ENCODE data around the gene CYP51A1.
"Not testable (repeated sequence)": the region's sequence is repeated elsewhere in the genome, so short reads cannot be mapped to it uniquely, and the experiment has no call there.

Gene CYP51A1

DNA sequence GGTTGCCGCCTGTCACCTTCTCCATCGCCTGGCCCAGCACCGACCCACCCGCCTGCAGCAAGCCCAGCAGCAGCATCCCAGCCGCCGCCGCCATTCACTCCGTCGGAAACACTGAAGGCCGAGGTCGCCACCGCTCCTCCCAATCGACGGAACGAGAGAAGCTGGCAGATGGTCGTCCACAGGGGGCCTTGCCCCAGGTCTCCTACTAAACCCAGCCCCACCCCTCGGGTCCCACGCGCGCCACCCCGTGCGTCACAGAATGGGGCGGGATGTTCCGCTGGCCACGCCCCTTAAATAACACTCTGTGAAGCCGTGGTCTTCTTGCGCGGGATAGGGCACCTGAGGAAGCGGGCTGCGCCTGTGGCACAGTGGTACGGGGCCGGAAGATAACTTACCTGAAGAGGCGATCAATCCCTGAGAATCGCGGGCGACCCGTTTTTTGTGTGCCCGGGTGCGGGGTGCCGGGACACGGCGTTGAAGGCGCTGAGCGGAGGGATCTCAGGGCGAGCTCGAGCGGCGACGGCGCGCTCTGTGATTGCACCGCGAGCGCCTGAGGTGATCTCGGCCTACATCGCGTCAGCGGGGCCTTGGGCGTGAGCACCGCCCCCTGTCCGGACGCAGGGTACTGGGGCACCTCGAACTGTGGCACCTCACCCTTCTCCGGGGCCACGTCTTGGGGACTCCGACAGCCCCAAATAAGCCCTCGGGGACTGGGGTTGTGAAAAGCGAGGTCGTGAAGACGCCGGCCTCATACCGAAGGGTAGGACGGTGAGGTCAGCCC, at the start of gene CYP51A1:
TSS of gene CYP51A1 (minus strand) at position 207 of the 781 bp plus-strand sequence. CDS start at position 94, 113 bp downstream.
- DNase-seq (ENCODE audit: low read depth in 2 of 2): peak; percentile 82 to 83

DNA sequence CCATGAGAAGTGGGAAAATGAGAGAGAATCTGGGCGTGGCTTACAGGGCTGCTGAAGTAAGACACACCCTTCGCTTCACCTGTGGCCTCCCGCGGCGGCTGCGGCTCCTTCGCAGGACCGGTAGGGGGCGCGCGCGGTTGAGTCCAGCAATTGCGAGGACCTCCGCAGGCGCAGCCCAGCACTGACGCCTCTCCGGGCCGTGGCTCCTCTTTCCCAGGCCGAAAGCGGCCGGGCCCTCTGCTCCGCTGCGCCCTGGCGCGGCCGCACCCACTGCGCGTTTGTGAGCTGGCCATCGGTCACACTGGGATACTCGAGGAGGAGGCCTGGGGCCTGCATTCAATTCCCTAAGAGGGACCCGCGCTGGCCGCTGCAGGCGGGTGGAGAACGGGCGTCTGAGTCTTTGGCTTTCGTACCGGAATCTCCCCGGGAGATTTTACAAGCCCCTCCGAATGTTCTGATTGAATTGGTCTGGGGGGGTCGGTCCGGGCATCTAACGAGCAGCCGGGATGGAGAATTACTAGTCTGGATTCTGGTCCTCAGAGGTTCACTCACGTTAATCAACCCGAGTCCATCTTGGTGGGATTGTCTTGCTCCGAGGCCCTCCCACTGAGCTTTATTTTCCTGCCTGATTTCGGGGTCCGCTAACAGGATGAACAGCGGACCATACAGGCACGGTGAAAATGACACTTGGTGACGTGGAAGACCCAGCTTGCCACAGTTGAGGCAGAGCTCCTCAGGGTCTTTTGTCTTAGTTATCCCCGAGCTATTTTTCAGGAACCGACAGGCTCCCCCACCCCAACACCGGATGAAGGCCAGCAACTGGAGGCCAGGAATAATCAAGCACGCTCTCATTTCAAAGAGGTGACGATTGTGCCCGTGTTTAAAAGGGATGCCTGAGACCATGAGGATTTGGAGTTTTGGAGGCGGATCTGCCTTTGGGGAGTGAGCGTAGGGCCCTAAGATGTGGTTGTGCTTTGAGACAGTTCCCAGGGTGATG, 44.9 kb upstream of the CYP51A1 start, which contains the start of gene LRRD1:
TSS of gene LRRD1 (minus strand) at position 215 of the 997 bp plus-strand sequence. CDS start 13,940 bp downstream, outside the sequence.
- DNase-seq (ENCODE audit: low read depth in 2 of 2): peak; percentile 85 to 87

DNA sequence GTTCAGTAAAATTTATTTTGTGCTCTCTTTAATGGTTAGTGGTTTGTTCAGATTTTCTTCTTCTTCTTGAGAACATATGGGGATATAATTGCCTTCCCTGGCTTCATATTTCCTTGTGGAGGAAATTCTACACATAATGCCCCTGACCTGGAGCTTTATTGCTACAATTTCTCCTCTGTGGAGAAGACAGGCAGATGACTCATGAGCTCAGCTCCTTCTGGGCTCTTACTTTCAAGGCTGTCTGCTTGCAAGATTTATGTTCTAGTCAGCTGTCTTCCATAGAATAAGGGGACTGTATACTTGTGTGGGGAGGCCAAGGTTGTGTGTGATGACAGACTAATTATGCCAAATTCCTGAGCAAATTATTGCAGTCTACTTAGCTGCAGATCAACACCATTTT, 43.1 kb upstream of the CYP51A1 start:
- no peak for DNase-seq (ENCODE audit: low read depth in 2 of 2)

DNA sequence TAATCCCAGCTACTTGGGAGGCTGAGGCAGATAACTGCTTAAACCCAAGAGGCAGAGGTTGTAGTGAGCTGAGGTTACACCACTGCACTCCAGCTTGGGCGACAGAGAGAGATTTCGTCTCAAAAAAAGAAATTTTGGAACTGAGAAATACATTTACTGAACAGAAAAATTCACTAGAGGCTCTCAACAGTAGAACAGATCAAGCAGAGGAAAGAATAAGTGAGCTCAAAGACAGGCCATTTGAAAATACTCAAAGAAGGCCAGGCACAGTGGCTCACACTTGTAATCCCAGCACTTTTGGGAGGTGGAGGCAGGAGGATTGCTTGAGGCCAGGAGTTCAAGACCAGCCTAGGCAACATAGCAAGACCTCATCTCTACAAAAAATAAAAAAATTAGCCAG, 35.3 kb upstream of the CYP51A1 start:
- DNase-seq (ENCODE audit: low read depth in 2 of 2): not testable (repeated sequence)

DNA sequence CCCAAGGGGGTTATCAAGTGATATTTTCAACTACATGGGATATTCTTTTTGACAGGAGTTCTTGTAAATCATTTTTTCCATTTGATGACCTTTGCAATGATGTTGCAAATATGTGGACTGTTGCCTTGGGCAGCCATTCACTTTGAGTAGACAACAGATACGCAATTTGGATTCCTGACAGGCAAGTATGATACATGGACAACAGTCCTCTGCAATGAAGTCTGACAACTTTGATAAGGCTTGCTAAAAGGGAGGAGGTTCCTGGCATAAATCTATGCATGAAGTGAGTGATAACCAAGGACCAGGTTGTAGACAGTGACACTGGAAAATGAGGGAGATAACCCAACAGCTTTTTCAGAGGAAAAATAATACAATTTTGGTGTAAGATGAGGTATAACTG, 27.0 kb upstream of the CYP51A1 start:
- DNase-seq (ENCODE audit: low read depth in 2 of 2): no peak

DNA sequence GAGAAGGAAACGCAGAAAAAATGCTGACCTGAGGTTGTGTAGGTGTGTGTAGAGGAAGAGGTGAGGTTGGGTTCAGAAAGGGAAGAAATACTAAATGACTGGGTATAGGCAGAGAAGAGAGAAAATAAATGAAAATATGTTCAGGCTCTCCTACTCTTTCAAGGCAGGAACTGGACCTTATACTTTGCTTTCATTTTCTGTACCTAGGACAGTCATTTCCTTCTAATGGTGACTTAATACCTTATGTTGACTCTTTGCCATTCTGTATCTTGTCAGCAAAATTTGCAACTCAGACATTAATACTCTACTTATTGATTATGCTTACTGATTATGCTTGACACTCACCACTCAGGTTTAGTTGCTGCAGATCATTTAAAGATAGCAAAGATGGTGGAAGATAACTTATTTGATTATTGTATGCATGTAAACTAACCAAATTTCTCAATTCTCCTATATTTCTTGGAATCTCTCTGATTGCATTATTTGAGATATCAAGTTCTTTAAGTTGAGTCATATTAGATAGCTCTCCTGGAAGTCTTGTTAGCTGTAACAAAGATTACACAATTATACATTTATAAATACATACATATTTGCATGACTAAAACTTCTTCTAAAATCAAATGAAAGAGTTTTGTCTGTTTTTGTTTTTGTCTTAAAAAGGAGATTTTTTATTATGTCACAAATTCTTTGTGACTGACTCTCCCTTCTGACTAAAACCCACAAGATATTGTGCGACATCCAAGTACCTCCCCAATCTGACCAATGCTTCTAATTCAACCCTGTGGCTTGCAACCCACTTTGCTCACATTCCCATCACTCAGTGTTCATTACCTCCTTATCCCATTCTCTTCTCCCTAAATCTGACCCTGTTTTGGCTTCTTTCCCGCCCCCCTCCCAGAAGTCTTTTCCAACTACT, 24.6 kb upstream of the CYP51A1 start:
- DNase-seq (ENCODE audit: low read depth in 2 of 2): no peak

DNA sequence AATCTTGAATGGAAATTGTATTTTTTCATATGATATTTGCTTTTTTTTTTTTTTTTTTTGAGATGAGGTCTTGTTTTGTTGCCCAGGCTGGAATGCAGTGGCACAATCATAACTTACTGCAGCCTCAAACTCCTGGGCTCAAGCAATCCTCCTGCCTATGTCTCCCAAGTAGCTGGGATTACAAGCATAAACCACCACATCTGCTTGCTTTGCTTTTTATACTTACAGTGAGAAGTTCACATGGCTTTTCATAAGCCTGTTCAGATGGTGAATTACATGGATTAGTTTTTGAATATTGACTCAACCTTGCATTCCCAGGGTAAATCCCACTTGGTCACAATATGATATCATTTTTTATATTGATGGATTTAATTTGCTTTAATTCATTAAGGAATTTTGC, 22.7 kb upstream of the CYP51A1 start:
- DNase-seq (ENCODE audit: low read depth in 2 of 2): no peak

GRCh38 chr7:92155108-92155739, 20.9 kb upstream of the CYP51A1 start:
- no peak for DNase-seq (ENCODE audit: low read depth in 2 of 2)

DNA sequence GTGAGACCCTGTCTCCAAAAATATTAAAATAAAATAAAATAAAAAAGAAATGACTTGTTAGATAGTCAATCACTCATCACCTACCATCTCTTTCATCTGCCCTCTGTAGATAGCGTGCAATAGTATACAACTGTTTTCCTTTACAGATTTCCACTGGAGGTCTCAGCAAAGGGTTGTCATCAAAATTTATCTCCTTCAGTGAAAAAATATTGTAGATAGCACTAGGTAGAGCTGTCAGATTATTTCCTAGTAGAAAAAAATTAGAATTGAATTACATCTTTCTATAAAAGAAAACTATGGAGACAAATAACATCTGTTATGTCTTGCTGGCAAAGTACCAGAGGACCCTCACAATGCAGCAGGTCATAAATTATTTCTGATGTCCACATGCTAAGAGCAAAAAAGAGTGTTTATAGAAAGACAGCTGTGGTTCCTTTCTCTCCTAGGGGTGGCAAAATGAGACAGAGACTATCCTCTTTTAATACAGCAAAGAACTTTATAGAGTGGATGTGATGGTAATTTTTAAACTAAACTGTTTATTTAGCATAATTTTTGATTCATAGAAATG, 16.3 kb upstream of the CYP51A1 start:
- no peak for DNase-seq (ENCODE audit: low read depth in 2 of 2)

- DNase-seq (ENCODE audit: low read depth in 2 of 2): no peak
Measured at GRCh38 chr7:92149736-92150239, 15.5 kb upstream of the CYP51A1 start.

GRCh38 chr7:92143192-92143880, 9.1 kb upstream of the CYP51A1 start:
- not testable (repeated sequence) for DNase-seq (ENCODE audit: low read depth in 2 of 2)

DNA sequence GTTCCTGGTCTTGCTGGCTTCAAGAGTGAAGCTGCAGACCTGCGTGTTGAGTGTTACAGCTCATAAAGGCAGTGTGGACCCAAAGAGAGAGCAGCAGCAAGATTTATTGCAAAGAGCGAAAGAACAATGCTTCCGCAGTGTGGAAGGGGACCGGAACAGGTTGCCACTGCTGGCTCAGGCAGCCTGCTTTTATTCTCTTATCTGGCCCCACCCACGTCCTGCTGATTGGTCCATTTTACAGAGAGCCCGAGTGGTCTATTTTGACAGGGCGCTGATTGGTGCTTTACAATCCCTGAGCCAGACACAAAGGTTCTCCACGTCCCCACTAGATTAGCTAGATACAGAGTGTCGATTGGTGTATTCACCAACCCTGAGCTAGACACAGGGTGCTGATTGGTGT, 8.5 kb upstream of the CYP51A1 start:
- not testable (repeated sequence) for DNase-seq (ENCODE audit: low read depth in 2 of 2)

- no peak for DNase-seq (ENCODE audit: low read depth in 2 of 2)
Measured at GRCh38 chr7:92141161-92141560, 6.9 kb upstream of the CYP51A1 start.

DNA sequence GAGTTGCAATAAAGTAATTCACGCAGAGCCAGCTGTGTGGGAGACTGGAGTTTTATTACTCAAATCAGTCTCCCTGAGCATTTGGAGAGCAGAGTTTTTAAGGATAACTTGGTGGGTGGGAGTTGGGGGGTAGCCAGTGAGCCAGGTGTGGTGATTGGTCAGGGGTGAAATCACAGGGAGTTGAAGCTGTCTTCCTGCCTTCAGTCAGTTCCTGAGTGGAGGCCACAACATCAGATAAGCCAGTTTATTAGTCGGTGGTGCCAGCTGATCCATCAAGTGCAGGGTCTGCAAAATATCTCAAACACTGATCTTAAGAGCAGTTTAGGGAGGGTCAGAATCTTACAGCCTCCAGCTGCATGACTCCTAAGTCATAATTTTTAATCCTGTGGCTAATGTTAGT, 3.3 kb upstream of the CYP51A1 start:
- DNase-seq (ENCODE audit: low read depth in 2 of 2): no peak

DNA sequence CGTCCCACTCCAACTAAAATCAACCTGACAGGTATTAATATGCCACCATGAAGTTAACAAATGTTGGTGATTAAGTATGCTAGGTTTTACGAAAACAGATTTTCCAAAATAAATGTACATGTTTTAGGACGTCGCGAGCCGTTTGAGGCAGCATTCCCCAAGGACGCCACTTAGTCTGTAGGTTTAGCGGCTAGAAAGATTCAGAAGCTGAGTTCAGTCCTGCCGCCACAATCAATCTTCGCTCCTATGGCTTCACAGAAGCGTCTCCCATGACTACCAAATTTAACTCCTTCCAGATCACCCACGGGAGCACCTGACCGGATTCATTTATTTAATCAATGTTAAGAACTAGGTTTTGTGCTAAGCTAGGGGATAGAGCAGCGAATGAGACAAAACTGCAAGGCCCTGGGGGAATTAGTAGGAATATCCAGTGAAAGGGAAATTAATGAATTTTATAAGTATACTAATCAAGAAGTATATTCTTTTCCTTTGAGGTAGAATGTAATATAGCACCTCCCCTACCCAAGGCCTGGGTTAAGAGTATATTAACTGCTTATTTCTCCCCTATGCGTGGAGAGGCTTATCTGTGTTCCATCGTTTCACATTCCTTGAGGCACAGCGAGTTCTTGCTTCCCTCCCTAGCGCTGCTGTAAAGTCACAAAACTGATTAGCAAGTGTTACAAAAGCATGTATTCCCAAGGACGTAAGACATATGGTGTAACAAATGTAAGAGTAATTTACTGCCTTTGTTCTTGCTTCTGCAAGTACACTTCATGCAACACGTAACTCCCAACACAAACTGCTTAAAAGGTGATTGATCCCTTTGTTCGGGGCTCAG, 994 bp upstream of the CYP51A1 start:
- peak in 1 of 2 donors; percentile 0 for DNase-seq (ENCODE audit: low read depth in 2 of 2)

GRCh38 chr7:92133737-92134270, 473 bp downstream of the CYP51A1 start:
- peak; percentile 43 to 45 for DNase-seq (ENCODE audit: low read depth in 2 of 2)

DNA sequence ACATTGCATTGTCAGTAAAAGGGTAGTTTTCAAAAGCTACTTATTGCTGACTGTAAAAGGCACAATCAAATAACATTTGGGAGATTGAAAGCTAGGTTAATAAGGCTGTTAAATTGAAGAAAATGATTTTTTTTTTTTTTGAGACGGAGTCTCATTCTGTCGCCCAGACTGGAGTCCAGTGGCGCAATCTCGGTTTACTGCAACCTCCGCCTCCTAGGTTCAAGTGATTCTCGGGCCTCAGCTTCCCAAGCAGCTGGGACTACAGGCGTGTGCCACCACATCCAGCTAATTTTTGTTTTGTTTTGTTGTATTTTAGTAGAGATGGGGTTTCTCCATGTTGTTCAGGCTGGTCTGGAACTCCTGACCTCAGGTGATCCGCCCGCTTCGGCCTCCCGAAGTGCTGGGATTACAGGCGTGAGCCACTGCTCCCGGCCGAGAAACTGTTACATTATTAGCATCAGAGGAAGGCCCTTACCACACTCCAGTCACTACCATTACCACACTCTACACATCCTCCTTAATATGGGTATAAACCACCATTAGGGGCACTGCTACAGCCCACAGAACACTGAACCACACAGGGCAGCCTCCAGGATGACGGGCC, 1.0 kb downstream of the CYP51A1 start:
- DNase-seq (ENCODE audit: low read depth in 2 of 2): no peak

GRCh38 chr7:92131764-92132330, 2.4 kb downstream of the CYP51A1 start:
- DNase-seq (ENCODE audit: low read depth in 2 of 2): no peak

Data from stimulated activated CD8-positive, alpha-beta memory T cell treated with anti-CD3 and anti-CD28 coated beads, Interleukin-15, amount 100 ng/mL, for 48 hours (primary cell).